SK-N-SH treated with all-trans-retinoic acid at 6 μM for 48 hours (cell line): ENCODE results near the gene SEC23B.

Experiments
- ATAC-seq: fragments of 200-7000 bp; cut with Tn5 transposase; 3 replicates; pipeline ENCODE4 v1.9.1; 2020; ENCODE audit warnings: mild to moderate bottlenecking, moderate library complexity
- ARNTL ChIP-seq: fragments of 450-650 bp; formaldehyde crosslinking; IDR thresholded peaks from 2 replicates; pipeline ENCODE4 v1.5.0; 2020; ENCODE audit warnings: low read depth, mild to moderate bottlenecking, moderate library complexity, borderline replicate concordance
- BACH2 ChIP-seq: fragments of 250-450 bp; sonication (Bioruptor Pico); IDR thresholded peaks from 2 replicates; pipeline ENCODE4 v1.9.0; 2021; ENCODE audit warnings: mild to moderate bottlenecking, borderline replicate concordance
- CSDC2 ChIP-seq: fragments of 250-450 bp; sonication (Bioruptor Pico); IDR thresholded peaks from 2 replicates; pipeline ENCODE4 v1.5.0; 2020; ENCODE audit warnings: mild to moderate bottlenecking, moderate library complexity
- CSRNP3 ChIP-seq: fragments of 250-450 bp; sonication (Bioruptor Pico); IDR thresholded peaks from 2 replicates; pipeline ENCODE4 v1.5.1; 2021; ENCODE audit warnings: mild to moderate bottlenecking, moderate library complexity
- ESRRG ChIP-seq: fragments of 250-450 bp; sonication (Bioruptor Pico); IDR thresholded peaks from 2 replicates; pipeline ENCODE4 v1.6.1; 2021; ENCODE audit warnings: mild to moderate bottlenecking
- GLIS3 ChIP-seq: fragments of 250-450 bp; sonication (Bioruptor Pico); IDR thresholded peaks from 2 replicates; pipeline ENCODE4 v1.5.0; 2020; ENCODE audit warnings: mild to moderate bottlenecking, moderate library complexity
- ISL1 ChIP-seq: fragments of 250-450 bp; sonication (Bioruptor Pico); IDR thresholded peaks from 2 replicates; pipeline ENCODE4 v2.1.2; 2022; ENCODE audit warnings: mild to moderate bottlenecking, moderate library complexity
- OSR1 ChIP-seq: fragments of 250-450 bp; sonication (Bioruptor Pico); IDR thresholded peaks from 2 replicates; pipeline ENCODE4 v1.8.0; 2022; ENCODE audit warnings: moderate library complexity, mild to moderate bottlenecking, inconsistent platforms
- POU6F1 ChIP-seq: fragments of 250-450 bp; sonication (Bioruptor Pico); IDR thresholded peaks from 2 replicates; pipeline ENCODE4 v1.8.0; 2021; ENCODE audit warnings: low read depth, mild to moderate bottlenecking, moderate library complexity, borderline replicate concordance
- PPARA ChIP-seq: fragments of 250-450 bp; sonication (Bioruptor Pico); IDR thresholded peaks from 2 replicates; pipeline ENCODE4 v1.5.0; 2020; ENCODE audit warnings: mild to moderate bottlenecking, borderline replicate concordance
- RARB ChIP-seq: fragments of 250-450 bp; sonication (Bioruptor Pico); IDR thresholded peaks from 2 replicates; pipeline ENCODE4 v1.8.0; 2021; ENCODE audit warnings: mild to moderate bottlenecking, moderate library complexity
- SNAI2 ChIP-seq: fragments of 250-450 bp; sonication (Bioruptor Pico); IDR thresholded peaks from 2 replicates; pipeline ENCODE4 v1.5.0; 2020; ENCODE audit warnings: mild to moderate bottlenecking, moderate library complexity
- TCF4 ChIP-seq: fragments of 250-450 bp; sonication (Bioruptor Pico); IDR thresholded peaks from 2 replicates; pipeline ENCODE4 v1.8.0; 2021; ENCODE audit warnings: mild to moderate bottlenecking, moderate library complexity, borderline replicate concordance
- TOX ChIP-seq: fragments of 250-450 bp; sonication (Bioruptor Pico); IDR thresholded peaks from 2 replicates; pipeline ENCODE4 v1.8.0; 2021; ENCODE audit warnings: mild to moderate bottlenecking, moderate library complexity, borderline replicate concordance
- ZC3H10 ChIP-seq: fragments of 250-450 bp; sonication (Bioruptor Pico); IDR thresholded peaks from 2 replicates; pipeline ENCODE4 v1.5.1; 2021; ENCODE audit warnings: mild to moderate bottlenecking, moderate library complexity
- ZFP30 ChIP-seq: fragments of 450-650 bp; formaldehyde crosslinking; IDR thresholded peaks from 2 replicates; pipeline ENCODE4 v1.5.0; 2022; ENCODE audit warnings: mild to moderate bottlenecking, moderate library complexity
- ZNF565 ChIP-seq: fragments of 450-650 bp; formaldehyde crosslinking; conservative IDR thresholded peaks from 2 replicates; pipeline ENCODE4 v1.5.0; 2020; ENCODE audit warnings: low read depth, mild to moderate bottlenecking, moderate library complexity
- ZNF70 ChIP-seq: fragments of 450-650 bp; formaldehyde crosslinking; IDR thresholded peaks from 2 replicates; pipeline ENCODE4 v1.5.0; 2020; ENCODE audit warnings: mild to moderate bottlenecking, moderate library complexity
- ZNF8 ChIP-seq: fragments of 450-650 bp; formaldehyde crosslinking; IDR thresholded peaks from 2 replicates; pipeline ENCODE4 v1.5.0; 2020; ENCODE audit warnings: mild to moderate bottlenecking, moderate library complexity
- TF ChIP-seq, protein P1 (sequence below): fragments of 250-450 bp; sonication (Bioruptor Pico); IDR thresholded peaks from 2 replicates; pipeline ENCODE4 v1.8.0; 2020; ENCODE audit warnings: mild to moderate bottlenecking, moderate library complexity, borderline replicate concordance
- TF ChIP-seq, protein P2 (sequence below): fragments of 250-450 bp; sonication (Bioruptor Pico); IDR thresholded peaks from 2 replicates; pipeline ENCODE4 v1.5.1; 2020; ENCODE audit warnings: low read depth, mild to moderate bottlenecking, moderate library complexity

Gene SEC23B

GRCh38 chr20:18466574-18466893, 41.2 kb upstream of the SEC23B start (continued):
- no peak for TF ChIP-seq ZFP30 (CRISPR knock-in tag)
- TF ChIP-seq ARNTL (CRISPR knock-in tag): no peak
- TF ChIP-seq ZNF8: no peak
- TF ChIP-seq ZNF565: no peak
- TF ChIP-seq, protein P1, sequence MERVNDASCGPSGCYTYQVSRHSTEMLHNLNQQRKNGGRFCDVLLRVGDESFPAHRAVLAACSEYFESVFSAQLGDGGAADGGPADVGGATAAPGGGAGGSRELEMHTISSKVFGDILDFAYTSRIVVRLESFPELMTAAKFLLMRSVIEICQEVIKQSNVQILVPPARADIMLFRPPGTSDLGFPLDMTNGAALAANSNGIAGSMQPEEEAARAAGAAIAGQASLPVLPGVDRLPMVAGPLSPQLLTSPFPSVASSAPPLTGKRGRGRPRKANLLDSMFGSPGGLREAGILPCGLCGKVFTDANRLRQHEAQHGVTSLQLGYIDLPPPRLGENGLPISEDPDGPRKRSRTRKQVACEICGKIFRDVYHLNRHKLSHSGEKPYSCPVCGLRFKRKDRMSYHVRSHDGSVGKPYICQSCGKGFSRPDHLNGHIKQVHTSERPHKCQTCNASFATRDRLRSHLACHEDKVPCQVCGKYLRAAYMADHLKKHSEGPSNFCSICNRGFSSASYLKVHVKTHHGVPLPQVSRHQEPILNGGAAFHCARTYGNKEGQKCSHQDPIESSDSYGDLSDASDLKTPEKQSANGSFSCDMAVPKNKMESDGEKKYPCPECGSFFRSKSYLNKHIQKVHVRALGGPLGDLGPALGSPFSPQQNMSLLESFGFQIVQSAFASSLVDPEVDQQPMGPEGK: no peak
- no peak for TF ChIP-seq PPARA

DNA sequence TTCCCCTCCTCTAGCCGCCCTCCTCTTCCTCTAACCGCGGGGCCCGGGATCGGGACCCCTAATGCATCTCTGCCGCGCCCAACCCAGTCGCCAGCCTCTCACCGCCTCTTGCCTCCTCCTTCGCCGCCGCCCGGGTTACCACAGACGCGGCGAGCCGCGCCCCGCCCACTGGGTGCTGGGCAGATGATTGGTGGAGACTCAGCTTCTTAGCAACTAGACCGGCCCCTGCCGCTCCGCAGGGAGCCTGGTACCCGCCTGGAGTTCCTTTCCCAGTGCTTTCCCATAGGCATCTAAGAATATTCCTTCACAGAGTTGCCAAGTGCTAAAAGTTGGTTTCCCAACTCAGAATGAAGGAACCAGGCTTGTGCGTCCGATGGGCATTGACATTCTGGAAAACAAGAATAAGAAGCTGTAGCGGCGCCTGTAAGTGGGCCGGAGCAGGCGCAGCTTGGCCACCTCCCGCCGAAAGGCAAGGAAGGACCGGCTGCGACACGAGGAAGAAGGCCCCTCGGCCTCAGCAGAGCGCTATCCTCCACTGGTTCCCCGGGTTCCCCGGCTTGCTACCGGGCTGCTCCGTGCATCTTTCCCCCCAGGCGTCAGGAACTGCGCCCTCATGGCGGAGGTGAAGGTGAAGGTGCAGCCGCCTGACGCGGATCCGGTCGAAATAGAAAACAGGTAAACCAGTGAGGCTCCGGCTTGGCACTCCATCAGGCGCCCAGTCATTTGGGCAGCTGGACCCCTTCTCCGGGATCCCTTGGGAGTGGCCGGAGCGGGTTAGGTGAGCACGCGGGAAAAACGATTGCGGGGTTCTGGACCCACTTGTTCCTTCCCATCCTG, 40.6 kb upstream of the SEC23B start, which contains the start of the genes DZANK1 and POLR3F:
DZANK1 (minus strand) TSS at position 137 of the 837 bp plus-strand sequence. CDS start 1,672 bp downstream, outside the sequence.
POLR3F (plus strand) TSS at position 497 of the 837 bp plus-strand sequence; CDS start at position 614, 117 bp downstream.
- ATAC-seq: peak; percentile 100
- TF ChIP-seq CSDC2 (no peak), ESRRG (CRISPR knock-in tag) (no peak), POU6F1 (CRISPR knock-in tag) (no peak), TOX (CRISPR knock-in tag) (no peak)
- TF ChIP-seq, all 23 proteins: peak for 0

DNA sequence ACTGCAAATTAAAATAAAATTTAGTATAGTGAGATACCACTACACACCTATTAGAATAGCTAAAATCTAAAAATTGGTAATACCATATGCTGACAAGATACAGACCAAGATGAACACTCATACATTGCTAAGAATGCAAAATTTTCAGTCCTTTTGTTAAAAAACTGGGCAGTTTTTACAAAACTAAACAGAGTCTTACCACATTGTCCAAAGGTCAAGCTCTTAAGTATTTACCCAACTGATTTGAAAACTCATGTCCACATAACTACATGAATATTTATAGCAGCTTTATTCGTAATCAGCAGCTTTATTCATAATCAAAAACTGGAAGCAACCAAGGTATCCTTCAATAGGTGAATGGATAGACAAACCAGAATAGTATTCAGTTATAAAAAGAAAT, 30.5 kb upstream of the SEC23B start:
- no peak for ATAC-seq

DNA sequence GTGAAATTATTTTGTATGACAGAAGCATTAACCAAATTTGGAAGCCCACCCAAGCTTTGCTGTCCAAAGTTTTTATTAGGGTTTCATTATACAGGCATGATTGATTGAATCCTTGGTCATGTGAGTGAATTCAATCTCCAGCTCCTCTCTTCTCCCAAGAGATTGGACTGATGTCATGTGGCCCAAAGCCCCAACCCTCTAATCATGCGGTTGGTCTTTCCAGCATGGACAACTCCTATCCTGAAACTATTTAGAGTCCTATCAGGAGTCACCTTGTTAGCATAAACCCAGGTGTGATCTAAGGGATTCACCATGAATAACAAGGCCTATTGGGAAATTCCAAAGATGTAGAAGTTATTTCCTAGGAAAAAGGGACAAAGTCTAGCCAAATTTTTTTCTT, 29.9 kb upstream of the SEC23B start:
- no peak for ATAC-seq
- TF ChIP-seq, protein P2, sequence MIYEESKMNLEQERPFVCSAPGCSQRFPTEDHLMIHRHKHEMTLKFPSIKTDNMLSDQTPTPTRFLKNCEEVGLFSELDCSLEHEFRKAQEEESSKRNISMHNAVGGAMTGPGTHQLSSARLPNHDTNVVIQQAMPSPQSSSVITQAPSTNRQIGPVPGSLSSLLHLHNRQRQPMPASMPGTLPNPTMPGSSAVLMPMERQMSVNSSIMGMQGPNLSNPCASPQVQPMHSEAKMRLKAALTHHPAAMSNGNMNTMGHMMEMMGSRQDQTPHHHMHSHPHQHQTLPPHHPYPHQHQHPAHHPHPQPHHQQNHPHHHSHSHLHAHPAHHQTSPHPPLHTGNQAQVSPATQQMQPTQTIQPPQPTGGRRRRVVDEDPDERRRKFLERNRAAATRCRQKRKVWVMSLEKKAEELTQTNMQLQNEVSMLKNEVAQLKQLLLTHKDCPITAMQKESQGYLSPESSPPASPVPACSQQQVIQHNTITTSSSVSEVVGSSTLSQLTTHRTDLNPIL (CRISPR knock-in tag): no peak
- TF ChIP-seq PPARA (no peak), ZNF70 (no peak), TCF4 (CRISPR knock-in tag) (no peak)

More for the DNA sequence above, 30.5 kb upstream of the SEC23B start:
- TF ChIP-seq PPARA (no peak), CSRNP3 (no peak), ZNF8 (no peak), ISL1 (CRISPR knock-in tag) (no peak), SNAI2 (CRISPR knock-in tag) (no peak), BACH2 (no peak), OSR1 (no peak), GLIS3 (no peak)
- TF ChIP-seq, protein P2 (CRISPR knock-in tag): no peak

- ATAC-seq: no peak
- TF ChIP-seq ESRRG (CRISPR knock-in tag) (no peak), ZNF8 (no peak), TCF4 (CRISPR knock-in tag) (no peak), SNAI2 (CRISPR knock-in tag) (no peak), CSRNP3 (no peak), ZNF70 (no peak), OSR1 (no peak), ZNF565 (no peak), BACH2 (no peak), ARNTL (CRISPR knock-in tag) (no peak), ZC3H10 (CRISPR knock-in tag) (no peak), CSDC2 (no peak), RARB (CRISPR knock-in tag) (no peak)
- TF ChIP-seq, protein P1: no peak
- TF ChIP-seq, protein P2 (CRISPR knock-in tag): no peak
Observed at GRCh38 chr20:18481596-18481995, 26.1 kb upstream of the SEC23B start.
